Endothelial cell (in vitro differentiated cells): Measurements from ENCODE around the gene ZNF207. TPM values are rescaled to one million over a fixed set of nuclear protein-coding genes. Genes with fewer than 3 reads are reported as not detected.

ENCODE experiments used
- DNase-seq: peaks from one replicate; pipeline ENCODE4 v3.0.0; 2021; ENCODE audit warnings: low spot score
- H3K27ac Mint-ChIP-seq: one replicate; pipeline ENCODE4 v1.8.0; 2021; ENCODE audit warnings: mixed read lengths, inconsistent platforms; ENCODE audit not compliant: unreplicated experiment
- H3K27me3 Mint-ChIP-seq: one replicate; pipeline ENCODE4 v1.8.0; 2021; ENCODE audit warnings: mild to moderate bottlenecking, moderate library complexity, mixed read lengths, inconsistent platforms; ENCODE audit not compliant: unreplicated experiment
- H3K36me3 Mint-ChIP-seq: one replicate; pipeline ENCODE4 v1.8.0; 2021; ENCODE audit warnings: mild to moderate bottlenecking, low read depth, mixed read lengths, inconsistent platforms; ENCODE audit not compliant: unreplicated experiment
- H3K4me1 Mint-ChIP-seq: one replicate; pipeline ENCODE4 v1.8.0; 2021; ENCODE audit warnings: mild to moderate bottlenecking, mixed read lengths, inconsistent platforms; ENCODE audit not compliant: unreplicated experiment
- H3K4me3 Mint-ChIP-seq: one replicate; pipeline ENCODE4 v1.8.0; 2021; ENCODE audit warnings: mild to moderate bottlenecking, mixed read lengths, inconsistent platforms; ENCODE audit not compliant: unreplicated experiment
- H3K9me3 Mint-ChIP-seq: one replicate; pipeline ENCODE4 v1.8.0; 2021; ENCODE audit warnings: mixed read lengths, inconsistent platforms; ENCODE audit not compliant: unreplicated experiment
- CTCF ChIP-seq: fragments of 200-600 bp; sonication (generic); IDR thresholded peaks from one replicate; pipeline ENCODE4 v1.5.0; 2021; ENCODE audit warnings: antibody characterized with exemption; ENCODE audit not compliant: unreplicated experiment
- total RNA-seq: library from RNA; stranded (reverse); fragmentation: NEBNext Ultra II Directional; extraction: Animal tissue kit (Norgen Biotek cat#: 25700); gene quantifications from one replicate; pipeline ENCODE4 v1.2.1, GENCODE V29; 2021; ENCODE audit not compliant: unreplicated experiment

ZNF207 gene
- total RNA-seq, 1 donor from 2014 or later, result 211 TPM

- H3K27ac Mint-ChIP-seq, result no peak overlapping the region
- H3K36me3 Mint-ChIP-seq, result no peaks in the 10 kb centered on the region
These were observed 26.0 kb upstream of the ZNF207 start for GRCh38 chr17:32323811-32324491.

GRCh38 chr17:32327911-32328310 is 22.0 kb upstream of the ZNF207 start:
- no peaks in the 10 kb centered on the region for H3K4me1 Mint-ChIP-seq
- H3K9me3 Mint-ChIP-seq, result no peaks in the 10 kb centered on the region
- H3K4me3 Mint-ChIP-seq, result no peak overlapping the region
- H3K27me3 Mint-ChIP-seq, result peaks cover 1% of the 10 kb centered on the region
- peaks cover 3% of the 10 kb centered on the region for H3K36me3 Mint-ChIP-seq
- no peak for DNase-seq
- no peak for TF ChIP-seq CTCF
- H3K27ac Mint-ChIP-seq, result no peak overlapping the region

More at GRCh38 chr17:32323811-32324491, 26.0 kb upstream of the ZNF207 start:
- no peak for TF ChIP-seq CTCF
- H3K9me3 Mint-ChIP-seq, result no peaks in the 10 kb centered on the region
- DNase-seq, result no peak
- H3K4me1 Mint-ChIP-seq, result no peaks in the 10 kb centered on the region
- H3K27me3 Mint-ChIP-seq, result peaks cover 4% of the 10 kb centered on the region
- no peak overlapping the region for H3K4me3 Mint-ChIP-seq

GRCh38 chr17:32330147-32330546 is 19.8 kb upstream of the ZNF207 start:
- Mint-ChIP-seq H3K4me3 (no peak overlapping the region), H3K27me3 (no peaks in the 10 kb centered on the region), H3K9me3 (no peaks in the 10 kb centered on the region), H3K36me3 (peaks cover 3% of the 10 kb centered on the region), H3K27ac (no peak overlapping the region), H3K4me1 (no peaks in the 10 kb centered on the region)
- no peak for TF ChIP-seq CTCF
- DNase-seq, result no peak

GRCh38 chr17:32331243-32332040 is 18.5 kb upstream of the ZNF207 start:
- Mint-ChIP-seq H3K27me3 (no peaks in the 10 kb centered on the region), H3K9me3 (no peaks in the 10 kb centered on the region), H3K27ac (no peak overlapping the region), H3K4me1 (no peaks in the 10 kb centered on the region), H3K36me3 (peaks cover 3% of the 10 kb centered on the region), H3K4me3 (no peak overlapping the region)
- no peak for TF ChIP-seq CTCF
- DNase-seq, result no peak

- Mint-ChIP-seq H3K27me3 (no peaks in the 10 kb centered on the region), H3K27ac (no peak overlapping the region), H3K4me1 (no peaks in the 10 kb centered on the region), H3K36me3 (peaks cover 3% of the 10 kb centered on the region), H3K9me3 (no peaks in the 10 kb centered on the region), H3K4me3 (no peak overlapping the region)
- TF ChIP-seq CTCF, result no peak
- no peak for DNase-seq
These were observed 16.8 kb upstream of the ZNF207 start for GRCh38 chr17:32333187-32333586.
